HEK293T (cell line): Measurements from ENCODE around the gene GRIK4.

Source experiments
- CTCF ChIA-PET: fragments of 350-600 bp; formaldehyde crosslinking; extraction: SDS; loops from one replicate; lab custom pipeline; 2021; ENCODE audit warnings: antibody characterized with exemption, inconsistent platforms; lab: Yijun Ruan, JAX
- POLR2A ChIA-PET: fragments of 350-600 bp; formaldehyde crosslinking; extraction: SDS; loops from one replicate; lab custom pipeline; 2020; ENCODE audit warnings: antibody characterized with exemption, inconsistent platforms; lab: Yijun Ruan, JAX
- DNase-seq: peaks from one replicate; pipeline ENCODE4 v3.0.0; 2012; ENCODE audit warnings: mixed read lengths; ENCODE audit errors: extremely low spot score
- ARNT ChIP-seq: fragments of 450-650 bp; IDR thresholded peaks from 2 replicates; pipeline ENCODE4 v1.6.1; 2017; ENCODE audit warnings: mild to moderate bottlenecking
- BHLHE40 ChIP-seq: fragments of 450-650 bp; IDR thresholded peaks from 2 replicates; pipeline ENCODE4 v1.6.1; 2016; ENCODE audit warnings: mild to moderate bottlenecking, moderate library complexity, borderline replicate concordance
- CTBP1 ChIP-seq: fragments of 450-650 bp; IDR thresholded peaks from 2 replicates; pipeline ENCODE4 v1.6.1; 2016; ENCODE audit warnings: borderline replicate concordance
- ELF4 ChIP-seq: fragments of 450-650 bp; IDR thresholded peaks from 2 replicates; pipeline ENCODE4 v1.6.1; 2017; ENCODE audit warnings: antibody characterized with exemption
- FOXA1 ChIP-seq: fragments of 450-650 bp; IDR thresholded peaks from 2 replicates; pipeline ENCODE4 v1.6.1; 2016; ENCODE audit warnings: mild to moderate bottlenecking
- FOXK2 ChIP-seq: fragments of 450-650 bp; IDR thresholded peaks from 2 replicates; pipeline ENCODE4 v1.6.1; 2016; ENCODE audit warnings: mild to moderate bottlenecking
- FOXM1 ChIP-seq: fragments of 450-650 bp; IDR thresholded peaks from 2 replicates; pipeline ENCODE4 v1.6.1; 2017; ENCODE audit warnings: mild to moderate bottlenecking, borderline replicate concordance
- HDGF ChIP-seq: fragments of 450-650 bp; IDR thresholded peaks from 2 replicates; pipeline ENCODE4 v1.6.1; 2017; ENCODE audit warnings: antibody characterized with exemption, borderline replicate concordance
- L3MBTL2 ChIP-seq: fragments of 450-650 bp; conservative IDR thresholded peaks from 2 replicates; pipeline ENCODE4 v1.6.1; 2016; ENCODE audit warnings: mild to moderate bottlenecking
- LEF1 ChIP-seq: fragments of 450-650 bp; IDR thresholded peaks from 2 replicates; pipeline ENCODE4 v1.6.1; 2017; ENCODE audit warnings: mild to moderate bottlenecking, borderline replicate concordance
- NFRKB ChIP-seq: fragments of 450-650 bp; IDR thresholded peaks from 2 replicates; pipeline ENCODE4 v1.6.1; 2016; ENCODE audit warnings: mild to moderate bottlenecking, moderate library complexity
- SP1 ChIP-seq: fragments of 450-650 bp; IDR thresholded peaks from 2 replicates; pipeline ENCODE4 v1.6.1; 2017
- SUZ12 ChIP-seq: fragments of 450-650 bp; IDR thresholded peaks from 2 replicates; pipeline ENCODE4 v1.6.1; 2016; ENCODE audit warnings: mild to moderate bottlenecking
- TARDBP ChIP-seq: fragments of 450-650 bp; IDR thresholded peaks from 2 replicates; pipeline ENCODE4 v1.6.1; 2016
- ZNF384 ChIP-seq: fragments of 450-650 bp; IDR thresholded peaks from 2 replicates; pipeline ENCODE4 v1.6.1; 2016
- TF ChIP-seq, protein P1 (sequence below): fragments of 450-650 bp; IDR thresholded peaks from 2 replicates; pipeline ENCODE4 v1.6.1; 2016

The GRIK4 gene

DNA sequence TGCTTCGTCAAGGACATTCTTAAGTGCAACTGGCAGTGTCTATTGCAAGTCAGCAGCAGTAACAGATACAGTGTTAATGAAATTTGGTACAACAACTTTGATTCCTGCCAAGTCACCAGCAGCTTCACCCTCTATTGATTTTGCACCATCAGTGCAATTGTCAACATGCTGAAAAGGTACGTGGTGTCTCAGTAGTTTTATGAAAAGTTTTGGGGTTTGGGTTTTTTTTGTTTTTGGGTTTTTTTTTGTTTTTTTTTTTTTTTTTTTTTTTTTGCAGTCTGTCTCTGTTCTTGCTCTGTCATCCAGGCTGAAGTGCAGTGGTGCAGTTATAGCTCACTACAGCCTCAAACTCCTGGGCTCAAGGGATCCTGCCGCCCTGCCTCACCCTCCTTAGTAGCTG lies 19.1 kb upstream of the GRIK4 start:
- no peak for DNase-seq
- CTCF ChIA-PET: no interaction called here
- peak; percentile 78 for TF ChIP-seq ZNF384
- TF ChIP-seq, protein P1, sequence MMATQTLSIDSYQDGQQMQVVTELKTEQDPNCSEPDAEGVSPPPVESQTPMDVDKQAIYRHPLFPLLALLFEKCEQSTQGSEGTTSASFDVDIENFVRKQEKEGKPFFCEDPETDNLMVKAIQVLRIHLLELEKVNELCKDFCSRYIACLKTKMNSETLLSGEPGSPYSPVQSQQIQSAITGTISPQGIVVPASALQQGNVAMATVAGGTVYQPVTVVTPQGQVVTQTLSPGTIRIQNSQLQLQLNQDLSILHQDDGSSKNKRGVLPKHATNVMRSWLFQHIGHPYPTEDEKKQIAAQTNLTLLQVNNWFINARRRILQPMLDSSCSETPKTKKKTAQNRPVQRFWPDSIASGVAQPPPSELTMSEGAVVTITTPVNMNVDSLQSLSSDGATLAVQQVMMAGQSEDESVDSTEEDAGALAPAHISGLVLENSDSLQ: no peak
- POLR2A ChIA-PET: no interaction called here

DNA sequence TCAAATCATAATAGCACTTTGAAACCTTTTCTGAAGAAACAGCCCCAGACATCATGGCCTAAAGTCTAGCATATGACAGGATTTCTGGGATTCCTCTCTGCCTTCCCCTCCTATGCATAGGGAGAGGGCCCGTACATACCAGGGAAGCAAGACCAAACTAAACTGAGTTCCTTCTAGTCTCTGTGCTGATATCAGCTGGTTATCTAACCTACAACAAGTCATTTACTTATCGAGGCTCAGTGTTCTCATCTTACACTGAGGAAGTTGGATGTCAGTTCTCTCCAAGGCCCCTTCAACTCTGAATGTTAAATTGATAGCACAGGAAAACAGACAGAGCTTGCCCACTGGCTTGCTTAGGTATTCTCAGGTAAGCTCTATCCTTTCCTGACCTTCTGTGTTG lies 17.0 kb upstream of the GRIK4 start:
- TF ChIP-seq, protein P1: no peak
- TF ChIP-seq BHLHE40 (no peak), FOXM1 (no peak), ELF4 (no peak), FOXA1 (no peak), LEF1 (no peak), CTBP1 (no peak), HDGF (no peak), SUZ12 (no peak), TARDBP (no peak)
- ChIA-PET POLR2A (no interaction called here), CTCF (no interaction called here)
- no peak for DNase-seq

DNA sequence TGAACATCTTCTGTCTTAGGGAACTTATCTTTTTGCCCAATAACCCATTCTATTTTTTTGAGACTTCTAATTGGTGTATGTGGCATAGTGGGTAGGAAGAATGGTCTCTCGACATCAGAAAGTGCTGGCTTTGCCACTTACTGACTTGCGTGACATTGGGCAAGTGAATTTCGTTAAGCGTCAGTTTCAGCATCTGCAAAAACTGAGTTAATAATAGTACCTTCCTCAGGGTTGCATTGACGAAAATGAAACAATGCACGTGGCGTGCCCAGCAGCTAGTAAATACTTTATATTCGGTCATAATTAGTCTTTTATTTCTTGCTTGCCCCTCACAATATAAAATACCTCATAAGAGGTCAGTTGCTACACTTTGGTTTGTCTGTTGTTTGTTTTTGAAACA lies 12.5 kb upstream of the GRIK4 start:
- no peak for TF ChIP-seq HDGF
- no peak for TF ChIP-seq FOXK2
- TF ChIP-seq SP1: no peak
- TF ChIP-seq FOXA1: no peak
- TF ChIP-seq L3MBTL2: no peak
- no peak for TF ChIP-seq LEF1
- no peak for TF ChIP-seq SUZ12
- TF ChIP-seq CTBP1: no peak
- no peak for TF ChIP-seq NFRKB
- TF ChIP-seq ELF4: no peak
- TF ChIP-seq ARNT: no peak
- no peak for TF ChIP-seq BHLHE40
- no peak for TF ChIP-seq ZNF384
- TF ChIP-seq FOXM1: no peak
- TF ChIP-seq, protein P1: no peak
- TF ChIP-seq TARDBP: no peak
- ChIA-PET CTCF (no interaction called here), POLR2A (no interaction called here)
- no peak for DNase-seq

DNA sequence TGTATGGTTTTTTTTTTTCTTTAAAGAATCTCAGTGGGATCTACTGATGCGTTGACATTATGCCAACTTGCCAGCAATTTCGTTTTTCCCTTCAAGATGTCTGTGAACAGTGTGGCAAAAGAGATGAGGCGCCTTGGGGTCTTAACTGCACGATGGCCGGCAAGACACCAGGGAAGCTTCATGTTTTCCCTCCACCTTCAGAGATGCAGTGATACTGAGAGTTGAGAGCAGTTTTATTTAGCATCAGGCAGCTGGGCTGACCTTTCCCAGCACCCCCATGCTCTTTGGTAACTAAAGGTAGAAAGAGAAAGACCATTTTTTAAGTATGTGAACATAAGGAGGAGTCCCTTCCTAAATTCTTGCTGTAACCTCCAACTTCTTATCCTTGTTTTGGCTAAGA lies 11.7 kb upstream of the GRIK4 start:
- TF ChIP-seq NFRKB: no peak
- TF ChIP-seq, protein P1: no peak
- TF ChIP-seq ELF4: no peak
- no peak for TF ChIP-seq ARNT
- TF ChIP-seq LEF1: no peak
- TF ChIP-seq SUZ12: no peak
- TF ChIP-seq L3MBTL2: no peak
- TF ChIP-seq BHLHE40: no peak
- TF ChIP-seq FOXK2: no peak
- no peak for TF ChIP-seq FOXA1
- TF ChIP-seq HDGF: no peak
- no peak for TF ChIP-seq CTBP1
- TF ChIP-seq FOXM1: no peak
- CTCF ChIA-PET: no interaction called here
- no peak for DNase-seq
- POLR2A ChIA-PET: no interaction called here

DNA sequence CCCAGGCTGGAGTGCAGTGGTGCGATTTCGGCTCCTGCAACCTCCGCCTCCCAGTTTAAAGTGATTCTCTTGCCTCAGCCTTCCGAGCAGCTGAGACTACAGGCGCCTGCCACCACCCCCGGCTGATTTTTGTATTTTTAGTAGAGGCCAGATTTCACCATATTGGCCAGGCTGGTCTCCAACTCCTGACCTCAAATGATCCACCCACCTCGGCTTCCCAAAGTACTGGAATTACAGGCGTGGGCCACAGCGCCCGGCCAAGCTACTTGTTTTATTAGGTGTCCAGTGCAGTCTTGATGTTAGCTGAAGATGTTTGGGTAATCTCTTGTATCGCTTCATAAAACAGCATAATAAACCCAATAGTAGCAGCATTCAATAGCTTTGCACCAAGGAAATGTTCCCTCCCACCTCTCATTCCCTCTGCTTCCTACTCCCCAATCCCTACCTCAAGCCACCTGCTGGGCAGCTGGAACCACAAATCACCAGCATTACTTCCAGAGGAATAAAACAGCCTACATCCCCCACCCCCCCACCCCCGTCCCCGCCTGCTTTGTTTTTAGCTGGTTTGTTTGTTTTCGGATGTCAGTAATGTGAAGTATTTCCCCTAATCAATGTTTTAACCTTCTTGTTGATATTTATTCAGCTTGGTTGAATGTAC lies 11.0 kb upstream of the GRIK4 start:
- TF ChIP-seq CTBP1 (no peak), TARDBP (no peak), SUZ12 (no peak), LEF1 (no peak), BHLHE40 (no peak)
- no peak for DNase-seq
- ChIA-PET POLR2A (interaction anchor here (2.3 kb wide), 1 partner anchor 165 kb away, joined by 8 read pairs; no protein-coding TSS in a partner anchor), CTCF (no interaction called here)

DNA sequence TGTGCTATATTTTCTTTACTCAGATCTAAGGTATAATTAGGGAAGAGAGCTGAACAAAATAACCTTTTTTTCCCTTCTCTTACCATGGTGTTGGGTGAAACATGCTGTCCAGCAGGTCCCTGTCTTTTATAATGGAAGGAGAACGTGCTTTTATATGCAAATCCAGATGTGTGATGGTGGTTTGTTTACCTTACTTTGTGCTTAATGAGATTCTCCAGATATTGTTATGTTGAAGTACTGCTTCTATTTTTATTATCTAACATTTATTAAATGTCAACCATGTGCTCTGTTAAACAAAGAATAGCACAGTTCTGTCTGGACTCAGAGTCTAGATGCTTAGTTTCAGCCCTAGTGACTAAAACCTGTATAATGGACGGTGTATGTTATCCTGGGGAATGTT lies 10.1 kb upstream of the GRIK4 start:
- CTCF ChIA-PET: interaction anchor here (1.4 to 1.8 kb wide), 2 partner anchors 9 to 183 kb away, joined by 5 to 6 read pairs; no protein-coding TSS in a partner anchor
- no peak for DNase-seq
- POLR2A ChIA-PET: interaction anchor here (2.3 kb wide), 1 partner anchor 166 kb away, joined by 8 read pairs; no protein-coding TSS in a partner anchor
- no peak for TF ChIP-seq FOXA1
- TF ChIP-seq ZNF384: no peak
- no peak for TF ChIP-seq SUZ12
- no peak for TF ChIP-seq L3MBTL2
- TF ChIP-seq TARDBP: no peak
- TF ChIP-seq, protein P1: no peak
- TF ChIP-seq FOXM1: no peak
- TF ChIP-seq CTBP1: no peak
- TF ChIP-seq HDGF: no peak
- no peak for TF ChIP-seq SP1
- TF ChIP-seq NFRKB: no peak
- no peak for TF ChIP-seq FOXK2
- no peak for TF ChIP-seq BHLHE40
- TF ChIP-seq LEF1: no peak
- no peak for TF ChIP-seq ARNT
- TF ChIP-seq ELF4: no peak
